Measurements from ENCODE around the gene PLAU.
"Not testable (repeated sequence)": the region's sequence is repeated elsewhere in the genome, so short reads cannot be mapped to it uniquely, and the experiment has no call there.

Gene PLAU

GRCh38 chr10:73899423-73899822 is 11.5 kb upstream of the PLAU start:
- DNase-seq = no peak

- DNase-seq = no peak
Measured at GRCh38 chr10:73900064-73900463, 10.9 kb upstream of the PLAU start.

GRCh38 chr10:73901261-73901660 is 9.7 kb upstream of the PLAU start:
- DNase-seq = no peak

GRCh38 chr10:73902351-73902750 is 8.6 kb upstream of the PLAU start:
- no peak for DNase-seq

GRCh38 chr10:73905256-73906020 is 5.5 kb upstream of the PLAU start:
- DNase-seq = no peak

- DNase-seq = no peak
Measured at GRCh38 chr10:73906524-73907447, 4.1 kb upstream of the PLAU start.

- no peak for DNase-seq
Measured at GRCh38 chr10:73907841-73908517, 3.0 kb upstream of the PLAU start.

- no peak for DNase-seq
Measured at GRCh38 chr10:73908853-73909539, 1.9 kb upstream of the PLAU start.

GRCh38 chr10:73909540-73910115 is 1.3 kb upstream of the PLAU start:
- no peak for DNase-seq

GRCh38 chr10:73910401-73910763 is 550 bp upstream of the PLAU start:
- DNase-seq = no peak

GRCh38 chr10:73911553-73912004 is 647 bp downstream of the PLAU start:
- no peak for DNase-seq

GRCh38 chr10:73914036-73914435 is 3.1 kb downstream of the PLAU start:
- no peak for DNase-seq

GRCh38 chr10:73915206-73915851 is 4.4 kb downstream of the PLAU start:
- no peak for DNase-seq

GRCh38 chr10:73916761-73917470 is 6.0 kb downstream of the PLAU start:
- DNase-seq = no peak

GRCh38 chr10:73917566-73918305 is 6.8 kb downstream of the PLAU start:
- no peak for DNase-seq

GRCh38 chr10:73919481-73919880 is 8.5 kb downstream of the PLAU start:
- DNase-seq = not testable (repeated sequence)

GRCh38 chr10:73920089-73920488 is 9.2 kb downstream of the PLAU start:
- no peak for DNase-seq

GRCh38 chr10:73922007-73922863 is 11.3 kb downstream of the PLAU start:
- DNase-seq = no peak

- DNase-seq = no peak
Measured at GRCh38 chr10:73922864-73923133, 11.9 kb downstream of the PLAU start.

Measured in 8988T (cell line).